ENCODE results near the gene MMS19.

GRCh38 chr10:97450828-97451227 lies 47.4 kb downstream of the MMS19 start:
- no peak for TF ChIP-seq TCF7L2 (IDR thresholded peaks at IDR 0.05; ENCODE audit: low read depth, low read length)
- TF ChIP-seq, protein P1, sequence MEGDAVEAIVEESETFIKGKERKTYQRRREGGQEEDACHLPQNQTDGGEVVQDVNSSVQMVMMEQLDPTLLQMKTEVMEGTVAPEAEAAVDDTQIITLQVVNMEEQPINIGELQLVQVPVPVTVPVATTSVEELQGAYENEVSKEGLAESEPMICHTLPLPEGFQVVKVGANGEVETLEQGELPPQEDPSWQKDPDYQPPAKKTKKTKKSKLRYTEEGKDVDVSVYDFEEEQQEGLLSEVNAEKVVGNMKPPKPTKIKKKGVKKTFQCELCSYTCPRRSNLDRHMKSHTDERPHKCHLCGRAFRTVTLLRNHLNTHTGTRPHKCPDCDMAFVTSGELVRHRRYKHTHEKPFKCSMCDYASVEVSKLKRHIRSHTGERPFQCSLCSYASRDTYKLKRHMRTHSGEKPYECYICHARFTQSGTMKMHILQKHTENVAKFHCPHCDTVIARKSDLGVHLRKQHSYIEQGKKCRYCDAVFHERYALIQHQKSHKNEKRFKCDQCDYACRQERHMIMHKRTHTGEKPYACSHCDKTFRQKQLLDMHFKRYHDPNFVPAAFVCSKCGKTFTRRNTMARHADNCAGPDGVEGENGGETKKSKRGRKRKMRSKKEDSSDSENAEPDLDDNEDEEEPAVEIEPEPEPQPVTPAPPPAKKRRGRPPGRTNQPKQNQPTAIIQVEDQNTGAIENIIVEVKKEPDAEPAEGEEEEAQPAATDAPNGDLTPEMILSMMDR (IDR thresholded peaks at IDR 0.05): no peak

All from Panc1 (cell line).